Embryonic facial prominence (tissue), 1 donor: ENCODE results near the gene KANK4.

Experiments used
- DNase-seq: peaks from one replicate; pipeline ENCODE4 v3.0.0-alpha.2; 2016; ENCODE audit errors: extremely low spot score

Gene KANK4

GRCh38 chr1:62318756-62319544 is at the start of gene KANK4:
Gene KANK4, minus strand, starts transcription at chr1:62319434. Its CDS starts 37,870 bp downstream, at chr1:62281564.
- DNase-seq = no peak

GRCh38 chr1:62368989-62369388 is 49.8 kb upstream of the KANK4 start:
- DNase-seq = no peak

- DNase-seq = no peak
Measured at GRCh38 chr1:62367005-62367557, 47.8 kb upstream of the KANK4 start.

- DNase-seq = no peak
Measured at GRCh38 chr1:62364721-62365120, 45.5 kb upstream of the KANK4 start.

GRCh38 chr1:62362926-62363325 is 43.7 kb upstream of the KANK4 start:
- no peak for DNase-seq

- DNase-seq = no peak
Measured at GRCh38 chr1:62362061-62362917, 43.1 kb upstream of the KANK4 start.

GRCh38 chr1:62361431-62361830 is 42.2 kb upstream of the KANK4 start:
- no peak for DNase-seq

GRCh38 chr1:62358665-62359373 is 39.6 kb upstream of the KANK4 start:
- DNase-seq = no peak

GRCh38 chr1:62357916-62358315 is 38.7 kb upstream of the KANK4 start:
- no peak for DNase-seq

- no peak for DNase-seq
Measured at GRCh38 chr1:62356257-62356835, 37.1 kb upstream of the KANK4 start.

- DNase-seq = no peak
Measured at GRCh38 chr1:62355095-62355494, 35.9 kb upstream of the KANK4 start.

GRCh38 chr1:62353853-62354252 is 34.6 kb upstream of the KANK4 start:
- DNase-seq = no peak

- no peak for DNase-seq
Measured at GRCh38 chr1:62352387-62352786, 33.2 kb upstream of the KANK4 start.

GRCh38 chr1:62349470-62350233 is 30.4 kb upstream of the KANK4 start:
- no peak for DNase-seq

GRCh38 chr1:62346886-62347285 is 27.7 kb upstream of the KANK4 start:
- no peak for DNase-seq

- DNase-seq = no peak
Measured at GRCh38 chr1:62343911-62344310, 24.7 kb upstream of the KANK4 start.

- no peak for DNase-seq
Measured at GRCh38 chr1:62342270-62342669, 23.0 kb upstream of the KANK4 start.

- no peak for DNase-seq
Measured at GRCh38 chr1:62341615-62342014, 22.4 kb upstream of the KANK4 start.

GRCh38 chr1:62341089-62341488 is 21.9 kb upstream of the KANK4 start:
- no peak for DNase-seq

GRCh38 chr1:62337706-62338631 is 18.7 kb upstream of the KANK4 start:
- no peak for DNase-seq
